ENCODE measurements around the gene TARDBP.

GRCh38 chr1:11051781-11052511, 39.5 kb downstream of the TARDBP start:
- TF ChIP-seq ZNF274 (IDR thresholded peaks at IDR 0.05; ENCODE audit: low read depth, low read length): no peak
- TF ChIP-seq SUZ12 (IDR thresholded peaks at IDR 0.05; ENCODE audit: extremely low read depth, insufficient read depth, insufficient read length): no peak

Measured in NT2/D1 (cell line).